Loucy (cell line): ENCODE measurements around the gene BIN2.

Experiments
- CTCF ChIP-seq: fragments of 200-600 bp; sonication (generic); conservative IDR thresholded peaks from 2 replicates; pipeline ENCODE4 v1.5.1; 2014; ENCODE audit warnings: mild to moderate bottlenecking, antibody characterized with exemption, low read length
- EZH2phosphoT487 ChIP-seq: fragments of 200-600 bp; IDR thresholded peaks from 2 replicates; pipeline ENCODE4 v1.6.1; 2018; ENCODE audit warnings: antibody characterized with exemption, mild to moderate bottlenecking, moderate library complexity, borderline replicate concordance

GRCh38 chr12:51368640-51369517 is 44.9 kb upstream of the BIN2 start:
- TF ChIP-seq CTCF (no peak), EZH2phosphoT487 (peak; percentile 51; the same call in 1 of the 2 replicates)
